ENCODE results near the gene ADGRV1. TPM values are rescaled to one million over a fixed set of nuclear protein-coding genes. Genes with fewer than 3 reads are reported as not detected.

Gene ADGRV1
- total RNA-seq, 1 donor from 2014 or later = 0.69 TPM

GRCh38 chr5:91111473-91112238 is 553.1 kb downstream of the ADGRV1 start:
- no peak for TF ChIP-seq CTCF (conservative IDR thresholded peaks at IDR 0.05; ENCODE audit: low read depth, low read length)
- DNase-seq (ENCODE audit: low read depth) = no peak
- no peak overlapping the region for H3K4me3 ChIP-seq (ENCODE audit: low read depth, low read length)

GRCh38 chr5:91114658-91115057 is 556.1 kb downstream of the ADGRV1 start:
- no peak for TF ChIP-seq CTCF (conservative IDR thresholded peaks at IDR 0.05; ENCODE audit: low read depth, low read length)
- no peak overlapping the region for H3K4me3 ChIP-seq (ENCODE audit: low read depth, low read length)
- no peak for DNase-seq (ENCODE audit: low read depth)

GRCh38 chr5:91118354-91118753 is 559.8 kb downstream of the ADGRV1 start:
- H3K4me3 ChIP-seq (ENCODE audit: low read depth, low read length) = no peak overlapping the region
- DNase-seq (ENCODE audit: low read depth) = no peak
- TF ChIP-seq CTCF (conservative IDR thresholded peaks at IDR 0.05; ENCODE audit: low read depth, low read length) = no peak

GRCh38 chr5:91118796-91119195 is 560.2 kb downstream of the ADGRV1 start:
- H3K4me3 ChIP-seq (ENCODE audit: low read depth, low read length) = no peak overlapping the region
- TF ChIP-seq CTCF (conservative IDR thresholded peaks at IDR 0.05; ENCODE audit: low read depth, low read length) = no peak
- DNase-seq (ENCODE audit: low read depth) = no peak

GRCh38 chr5:91119217-91119616 is 560.6 kb downstream of the ADGRV1 start:
- H3K4me3 ChIP-seq (ENCODE audit: low read depth, low read length) = no peak overlapping the region
- DNase-seq (ENCODE audit: low read depth) = no peak
- TF ChIP-seq CTCF (conservative IDR thresholded peaks at IDR 0.05; ENCODE audit: low read depth, low read length) = no peak

GRCh38 chr5:91119981-91120850 is 561.6 kb downstream of the ADGRV1 start:
- TF ChIP-seq CTCF (conservative IDR thresholded peaks at IDR 0.05; ENCODE audit: low read depth, low read length) = no peak
- no peak overlapping the region for H3K4me3 ChIP-seq (ENCODE audit: low read depth, low read length)
- no peak for DNase-seq (ENCODE audit: low read depth)
